ENCODE results near the gene IQGAP2. TPM values are rescaled to one million over a fixed set of nuclear protein-coding genes. Genes with fewer than 3 reads are reported as not detected.
"Not testable (repeated sequence)": the region's sequence is repeated elsewhere in the genome, so short reads cannot be mapped to it uniquely, and the experiment has no call there.

The IQGAP2 gene
- total and polyA plus RNA-seq, 8 donors: 15.6 to 29.1 (median 17.1) TPM

- Histone ChIP-seq H3K27me3 (no peaks in the 10 kb centered on the region), H3K4me1 (peaks cover 10 to 53% of the 10 kb centered on the region in 2 donors), H3K9me3 (no peaks in the 10 kb centered on the region), H3K36me3 (no peaks in the 10 kb centered on the region), H3K4me3 (no peak overlapping the region), H3K27ac (peak overlapping the region; percentile 41 to 78)
- ATAC-seq (peak; percentile 78), DNase-seq (no peak)
- intact Hi-C loops (cut with DNase I): no loop called here
- TF ChIP-seq, protein P1, sequence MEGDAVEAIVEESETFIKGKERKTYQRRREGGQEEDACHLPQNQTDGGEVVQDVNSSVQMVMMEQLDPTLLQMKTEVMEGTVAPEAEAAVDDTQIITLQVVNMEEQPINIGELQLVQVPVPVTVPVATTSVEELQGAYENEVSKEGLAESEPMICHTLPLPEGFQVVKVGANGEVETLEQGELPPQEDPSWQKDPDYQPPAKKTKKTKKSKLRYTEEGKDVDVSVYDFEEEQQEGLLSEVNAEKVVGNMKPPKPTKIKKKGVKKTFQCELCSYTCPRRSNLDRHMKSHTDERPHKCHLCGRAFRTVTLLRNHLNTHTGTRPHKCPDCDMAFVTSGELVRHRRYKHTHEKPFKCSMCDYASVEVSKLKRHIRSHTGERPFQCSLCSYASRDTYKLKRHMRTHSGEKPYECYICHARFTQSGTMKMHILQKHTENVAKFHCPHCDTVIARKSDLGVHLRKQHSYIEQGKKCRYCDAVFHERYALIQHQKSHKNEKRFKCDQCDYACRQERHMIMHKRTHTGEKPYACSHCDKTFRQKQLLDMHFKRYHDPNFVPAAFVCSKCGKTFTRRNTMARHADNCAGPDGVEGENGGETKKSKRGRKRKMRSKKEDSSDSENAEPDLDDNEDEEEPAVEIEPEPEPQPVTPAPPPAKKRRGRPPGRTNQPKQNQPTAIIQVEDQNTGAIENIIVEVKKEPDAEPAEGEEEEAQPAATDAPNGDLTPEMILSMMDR (IDR thresholded peaks at IDR 0.05): no peak
Measured at GRCh38 chr5:76547242-76547890, 144.3 kb downstream of the IQGAP2 start.

- TF ChIP-seq, protein P1 (IDR thresholded peaks at IDR 0.05): no peak
- H3K27ac ChIP-seq: peak overlapping the region; percentile 39 to 78
- H3K4me3 ChIP-seq: no peak overlapping the region
- DNase-seq (no peak), ATAC-seq (no peak)
- intact Hi-C loops (cut with DNase I): no loop called here
- no peaks in the 10 kb centered on the region for H3K36me3 ChIP-seq
- no peaks in the 10 kb centered on the region for H3K27me3 ChIP-seq
- H3K4me1 ChIP-seq: peaks cover 10 to 47% of the 10 kb centered on the region in 2 donors
- H3K9me3 ChIP-seq: no peaks in the 10 kb centered on the region
Measured at GRCh38 chr5:76547891-76548524, 144.9 kb downstream of the IQGAP2 start.

DNA sequence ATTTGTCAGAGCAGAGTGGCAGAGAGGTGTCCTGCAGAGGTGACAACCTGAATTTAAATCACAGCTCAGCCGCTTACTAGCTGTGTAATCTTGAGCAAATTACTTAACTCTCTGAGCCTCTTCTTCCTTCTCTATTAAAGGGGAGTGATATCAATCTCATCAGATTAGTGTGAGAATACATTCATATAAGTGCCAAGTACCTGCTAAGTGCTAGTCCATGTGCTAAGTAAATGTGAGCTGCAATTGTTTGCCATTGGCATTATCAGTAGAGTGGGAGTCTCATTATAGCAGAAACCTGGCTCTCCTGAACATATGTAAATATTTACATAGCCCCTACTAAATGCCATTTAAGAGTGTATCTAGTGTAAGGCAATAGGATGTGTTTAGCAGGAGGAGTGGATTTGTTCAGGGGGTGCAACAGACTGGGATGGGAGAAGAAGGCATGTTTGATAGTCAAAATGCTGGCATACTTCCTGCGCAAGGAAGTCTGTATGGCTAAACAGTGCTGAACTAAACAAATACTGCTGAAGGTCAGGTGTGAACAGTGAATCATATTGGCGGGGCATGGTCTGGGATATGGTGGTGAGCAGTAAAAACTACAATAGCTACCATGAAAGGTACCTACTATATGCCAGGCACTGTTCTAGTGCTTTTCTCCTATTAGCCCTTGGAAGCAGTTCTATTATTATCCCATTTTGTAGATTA, 145.6 kb downstream of the IQGAP2 start:
- H3K36me3 ChIP-seq: no peaks in the 10 kb centered on the region
- TF ChIP-seq, protein P1 (IDR thresholded peaks at IDR 0.05): no peak
- H3K27me3 ChIP-seq: no peaks in the 10 kb centered on the region
- no peaks in the 10 kb centered on the region for H3K9me3 ChIP-seq
- DNase-seq (no peak), ATAC-seq (no peak)
- intact Hi-C loops (cut with DNase I): no loop called here
- H3K27ac ChIP-seq: peak overlapping the region; percentile 39 to 78
- no peak overlapping the region for H3K4me3 ChIP-seq
- peaks cover 10 to 40% of the 10 kb centered on the region in 2 donors for H3K4me1 ChIP-seq

- H3K9me3 ChIP-seq; DNase-seq; H3K36me3 ChIP-seq; H3K27me3 ChIP-seq; H3K4me3 ChIP-seq; H3K27ac ChIP-seq; ATAC-seq; intact Hi-C loops (cut with DNase I): not testable (repeated sequence)
- H3K4me1 ChIP-seq: peaks cover 10 to 31% of the 10 kb centered on the region in 2 donors
Measured at GRCh38 chr5:76550881-76551280, 147.8 kb downstream of the IQGAP2 start.

DNA sequence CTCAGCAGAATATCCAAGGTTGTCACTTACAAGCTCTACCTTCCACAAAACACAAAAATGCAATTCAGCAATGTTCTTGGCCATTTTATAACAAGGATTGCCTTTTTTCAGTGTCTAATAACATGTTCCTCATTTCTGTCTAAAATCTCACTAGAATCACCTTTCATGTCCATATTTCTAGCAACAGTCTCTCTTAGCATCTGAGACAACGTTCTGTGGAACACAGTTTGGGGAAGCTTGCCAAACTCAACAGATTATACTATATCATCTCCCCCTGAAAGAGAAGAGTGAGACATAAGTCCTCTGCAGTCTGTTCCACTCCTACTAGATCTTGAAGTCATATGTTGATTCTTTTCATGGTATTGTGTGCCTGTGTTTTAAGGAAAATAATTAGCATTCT, 149.5 kb downstream of the IQGAP2 start:
- DNase-seq (no peak), ATAC-seq (no peak)
- Histone ChIP-seq H3K4me3 (no peak overlapping the region), H3K36me3 (no peaks in the 10 kb centered on the region), H3K9me3 (no peaks in the 10 kb centered on the region), H3K4me1 (peaks cover 0 to 14% of the 10 kb centered on the region in 2 donors), H3K27ac (no peak overlapping the region), H3K27me3 (no peaks in the 10 kb centered on the region)
- TF ChIP-seq, protein P1 (IDR thresholded peaks at IDR 0.05): no peak
- intact Hi-C loops (cut with DNase I): no loop called here

Measured in left lung (tissue), 10 donors.